ENCODE data around the gene NMU. TPM values are rescaled to one million over a fixed set of nuclear protein-coding genes. Genes with fewer than 3 reads are reported as not detected.
"Not testable (repeated sequence)": the region's sequence is repeated elsewhere in the genome, so short reads cannot be mapped to it uniquely, and the experiment has no call there.

Gene NMU
- total RNA-seq, 3 donors from 2014 or later = 0.81 to 1.5 (median 1.0) TPM

DNA sequence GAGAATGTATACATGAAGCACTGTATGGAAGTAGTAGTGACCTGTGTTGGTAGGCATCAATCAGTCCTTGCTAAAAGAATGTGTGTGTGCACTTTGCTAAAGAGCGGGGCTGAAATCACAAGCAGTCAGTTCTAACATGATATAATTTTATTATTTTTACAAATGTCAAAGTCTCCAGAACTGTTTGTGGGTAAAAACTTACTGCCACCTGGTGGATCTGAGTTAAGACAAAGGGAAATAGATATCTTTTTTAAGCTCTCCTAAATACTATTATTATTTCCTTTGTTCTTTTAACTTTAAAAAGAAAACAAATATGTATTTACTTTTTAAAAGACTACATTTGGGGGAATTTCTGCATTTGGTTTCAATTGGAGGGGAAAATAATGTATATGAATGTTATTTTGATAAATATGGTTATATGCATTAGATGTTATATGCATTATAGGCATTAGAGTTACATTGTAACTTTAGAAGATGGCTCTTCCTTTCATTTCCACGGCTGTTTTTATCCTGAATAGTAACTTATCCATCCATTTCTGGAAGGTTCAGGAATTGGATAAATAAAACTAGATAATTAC lies 81.6 kb downstream of the NMU start:
- intact Hi-C loops (cut with DNase I, micrococcal nuclease) = loop anchor here in 1 of 2 donors (10.0 kb wide), 1 partner anchor 210 kb away; the partner anchor contains the start of gene SRD5A3

DNA sequence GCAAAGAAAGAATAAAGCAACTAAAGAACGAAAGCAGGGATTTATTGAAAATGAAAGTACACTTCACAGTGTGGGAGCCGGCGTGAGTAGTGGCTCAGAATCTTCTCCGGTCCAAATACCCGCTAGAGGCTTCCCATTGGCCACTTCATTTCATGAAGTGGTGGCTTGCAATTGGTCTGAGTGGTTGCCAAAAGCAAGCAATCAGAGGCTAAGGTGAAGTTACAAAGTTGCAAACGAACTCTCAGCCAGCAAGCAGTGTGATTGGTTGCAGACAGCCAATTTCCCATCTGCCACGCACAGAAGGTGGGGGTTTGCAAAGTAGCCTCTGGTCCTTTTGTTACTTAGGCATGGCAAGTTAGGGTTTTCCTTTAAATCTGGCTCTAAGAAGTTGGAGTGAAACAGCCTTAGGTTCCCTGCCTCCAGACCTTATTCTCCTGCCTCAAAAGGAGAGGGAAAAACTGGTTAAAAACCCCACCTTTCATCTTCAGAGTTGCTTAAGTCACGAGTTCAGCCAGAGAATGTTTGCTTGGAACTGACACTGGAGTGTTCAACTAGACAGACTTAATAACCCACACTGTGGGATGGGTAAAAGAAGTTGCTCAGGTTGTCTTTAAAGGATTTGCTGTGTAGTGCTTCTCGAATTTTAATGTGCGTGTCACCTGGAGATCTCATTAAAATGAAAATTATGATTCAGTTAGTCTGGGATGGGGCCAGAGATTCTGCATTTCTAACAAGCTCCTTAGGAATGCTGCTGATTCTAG lies 82.5 kb downstream of the NMU start:
- ATAC-seq (peak; percentile 69), DNase-seq (peak in 1 of 3 donors; percentile 16)
- Histone ChIP-seq H3K9me3 (no peaks in the 10 kb centered on the region), H3K4me1 (ENCODE audit: low read depth) (no peaks in the 10 kb centered on the region), H3K36me3 (ENCODE audit: low read depth) (no peaks in the 10 kb centered on the region), H3K4me3 (no peak overlapping the region)
- intact Hi-C loops (cut with DNase I, micrococcal nuclease) = loop anchor here in 1 of 2 donors (10.0 kb wide), 1 partner anchor 209 kb away; the partner anchor contains the start of gene SRD5A3
- TF ChIP-seq, protein P1, sequence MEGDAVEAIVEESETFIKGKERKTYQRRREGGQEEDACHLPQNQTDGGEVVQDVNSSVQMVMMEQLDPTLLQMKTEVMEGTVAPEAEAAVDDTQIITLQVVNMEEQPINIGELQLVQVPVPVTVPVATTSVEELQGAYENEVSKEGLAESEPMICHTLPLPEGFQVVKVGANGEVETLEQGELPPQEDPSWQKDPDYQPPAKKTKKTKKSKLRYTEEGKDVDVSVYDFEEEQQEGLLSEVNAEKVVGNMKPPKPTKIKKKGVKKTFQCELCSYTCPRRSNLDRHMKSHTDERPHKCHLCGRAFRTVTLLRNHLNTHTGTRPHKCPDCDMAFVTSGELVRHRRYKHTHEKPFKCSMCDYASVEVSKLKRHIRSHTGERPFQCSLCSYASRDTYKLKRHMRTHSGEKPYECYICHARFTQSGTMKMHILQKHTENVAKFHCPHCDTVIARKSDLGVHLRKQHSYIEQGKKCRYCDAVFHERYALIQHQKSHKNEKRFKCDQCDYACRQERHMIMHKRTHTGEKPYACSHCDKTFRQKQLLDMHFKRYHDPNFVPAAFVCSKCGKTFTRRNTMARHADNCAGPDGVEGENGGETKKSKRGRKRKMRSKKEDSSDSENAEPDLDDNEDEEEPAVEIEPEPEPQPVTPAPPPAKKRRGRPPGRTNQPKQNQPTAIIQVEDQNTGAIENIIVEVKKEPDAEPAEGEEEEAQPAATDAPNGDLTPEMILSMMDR (IDR thresholded peaks at IDR 0.05) = no peak

More for the DNA sequence above, 81.6 kb downstream of the NMU start:
- no peaks in the 10 kb centered on the region for H3K9me3 ChIP-seq
- no peak overlapping the region for H3K4me3 ChIP-seq
- no peaks in the 10 kb centered on the region for H3K4me1 ChIP-seq (ENCODE audit: low read depth)
- H3K36me3 ChIP-seq (ENCODE audit: low read depth) = no peaks in the 10 kb centered on the region
- ATAC-seq = no peak
- DNase-seq = peak in 1 of 3 donors; percentile 17
- TF ChIP-seq, protein P1 (IDR thresholded peaks at IDR 0.05) = no peak

DNA sequence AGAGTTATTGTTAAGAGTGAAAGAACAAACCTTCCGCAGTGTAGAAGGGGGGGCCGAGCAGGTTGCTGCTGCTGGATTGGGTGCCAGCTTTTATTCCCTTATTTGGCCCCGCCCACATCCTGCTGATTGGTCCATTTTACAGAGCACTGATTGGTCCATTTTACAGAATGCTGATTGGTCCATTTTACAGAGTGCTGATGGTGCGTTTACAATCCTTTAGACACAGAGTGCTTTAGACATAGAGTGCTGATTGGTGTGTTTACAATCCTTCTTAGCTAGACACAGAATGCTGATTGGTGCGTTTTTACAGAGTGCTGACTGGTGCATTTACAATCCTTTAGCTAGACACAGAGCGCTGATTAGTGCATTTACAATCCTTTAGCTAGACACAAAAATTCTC lies 84.1 kb downstream of the NMU start:
- intact Hi-C loops (cut with DNase I, micrococcal nuclease) = loop anchor here in 1 of 2 donors (10.0 kb wide), 1 partner anchor 207 kb away; the partner anchor contains the start of gene SRD5A3
- H3K4me3 ChIP-seq; H3K9me3 ChIP-seq; H3K36me3 ChIP-seq (ENCODE audit: low read depth); DNase-seq; H3K4me1 ChIP-seq (ENCODE audit: low read depth); ATAC-seq: not testable (repeated sequence)

DNA sequence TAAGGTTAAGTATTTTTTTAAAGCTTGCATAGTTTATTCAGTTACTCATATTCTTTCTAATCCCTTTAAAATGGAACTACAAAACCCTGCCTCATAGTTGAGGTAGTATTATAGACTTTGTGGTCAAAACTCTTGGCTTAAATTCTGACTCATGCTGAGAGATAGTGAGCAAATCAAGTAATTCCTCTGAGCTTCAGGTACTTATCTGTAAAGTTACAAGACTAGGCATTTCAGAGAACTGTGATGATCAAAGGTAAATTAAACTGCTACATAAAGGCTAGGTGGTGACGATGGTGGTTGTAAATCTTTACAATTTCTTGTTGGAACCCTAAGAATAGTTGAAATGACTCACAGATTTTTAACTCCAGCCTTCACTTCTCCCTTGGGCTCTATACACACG lies 86.2 kb downstream of the NMU start:
- ATAC-seq (no peak), DNase-seq (no peak)
- Histone ChIP-seq H3K9me3 (no peaks in the 10 kb centered on the region), H3K36me3 (ENCODE audit: low read depth) (no peaks in the 10 kb centered on the region), H3K4me3 (no peak overlapping the region), H3K4me1 (ENCODE audit: low read depth) (peaks cover 8% of the 10 kb centered on the region)
- TF ChIP-seq, protein P1 (IDR thresholded peaks at IDR 0.05) = no peak
- intact Hi-C loops (cut with DNase I, micrococcal nuclease) = loop anchor here in 1 of 2 donors (10.0 kb wide), 1 partner anchor 205 kb away; the partner anchor contains the start of gene SRD5A3

DNA sequence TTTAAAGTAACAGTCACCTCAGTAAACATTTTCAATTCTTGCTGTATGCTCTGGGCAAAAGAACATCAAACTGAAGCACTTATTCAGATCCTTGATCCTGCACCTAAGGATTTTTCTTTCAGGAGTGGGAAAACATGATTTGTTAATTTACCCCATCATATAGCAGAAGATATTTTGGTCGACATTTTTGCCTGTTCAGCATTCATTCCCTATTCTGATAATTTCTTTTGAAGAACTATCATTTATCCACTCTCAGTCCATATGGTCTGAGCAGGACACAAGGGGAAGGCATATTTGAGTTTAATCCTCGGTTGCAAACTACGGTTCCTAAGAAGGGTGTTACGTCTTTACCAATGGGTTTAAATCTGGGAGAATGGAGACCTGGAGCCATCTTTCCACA lies 88.2 kb downstream of the NMU start:
- Histone ChIP-seq H3K4me1 (ENCODE audit: low read depth) (peaks cover 15% of the 10 kb centered on the region), H3K4me3 (no peak overlapping the region), H3K9me3 (no peaks in the 10 kb centered on the region), H3K36me3 (ENCODE audit: low read depth) (no peaks in the 10 kb centered on the region)
- ATAC-seq (no peak), DNase-seq (no peak)
- intact Hi-C loops (cut with DNase I, micrococcal nuclease) = no loop called here
- TF ChIP-seq, protein P1 (IDR thresholded peaks at IDR 0.05) = no peak

DNA sequence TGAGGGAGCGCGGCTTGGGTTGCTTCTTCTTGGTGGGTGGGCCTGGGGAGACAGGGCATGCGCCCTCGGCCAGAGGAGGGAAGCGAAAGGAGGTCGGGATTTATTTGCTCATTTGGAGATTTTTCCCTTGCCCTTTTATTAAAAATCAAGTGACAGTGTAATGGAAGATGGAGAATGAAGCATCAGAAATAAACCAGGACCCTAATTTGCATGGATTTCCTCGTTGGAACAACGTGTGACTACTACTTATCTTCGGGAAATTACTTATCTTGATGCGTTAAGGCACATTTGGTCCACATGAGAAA lies 88.7 kb downstream of the NMU start:
- Histone ChIP-seq H3K9me3 (no peaks in the 10 kb centered on the region), H3K36me3 (ENCODE audit: low read depth) (no peaks in the 10 kb centered on the region), H3K4me3 (peak overlapping the region; percentile 98), H3K4me1 (ENCODE audit: low read depth) (peaks cover 15% of the 10 kb centered on the region)
- no peak for ATAC-seq
- peak in 1 of 3 donors; percentile 53 for DNase-seq
- TF ChIP-seq, protein P1 (IDR thresholded peaks at IDR 0.05) = no peak
- intact Hi-C loops (cut with DNase I, micrococcal nuclease) = no loop called here
